ENCODE measurements around the gene NME4.

GRCh38 chr16:360698-361336, 36.2 kb upstream of the NME4 start:
- no peak for TF ChIP-seq ZNF274 (IDR thresholded peaks at IDR 0.05; ENCODE audit: low read depth, low read length)
- TF ChIP-seq SUZ12 (IDR thresholded peaks at IDR 0.05; ENCODE audit: extremely low read depth, insufficient read depth, insufficient read length): no peak
